Measurements from ENCODE around the gene EML5.

The EML5 gene

DNA sequence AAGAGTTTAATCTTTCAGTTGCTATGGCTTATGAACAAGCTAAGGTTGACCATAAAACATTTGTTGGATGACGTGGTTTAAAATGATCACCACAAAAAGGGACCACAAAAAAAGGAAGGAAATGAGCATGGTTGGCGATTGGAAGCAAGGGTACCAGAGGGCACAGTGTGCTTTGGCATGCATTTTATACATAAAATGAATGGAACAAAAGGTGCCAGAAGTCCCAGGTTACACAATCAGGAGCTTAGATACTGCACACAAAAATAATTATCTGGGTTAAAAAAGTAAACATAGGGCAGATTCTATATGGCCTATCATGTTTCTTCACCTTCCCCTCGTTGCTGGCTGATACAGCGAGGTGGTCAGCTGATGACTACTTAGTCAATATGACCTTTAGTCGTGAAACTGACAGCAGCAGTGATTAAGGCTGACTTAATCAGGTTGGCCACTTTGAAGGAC lies 179.2 kb downstream of the EML5 start:
- DNase-seq = no peak

DNA sequence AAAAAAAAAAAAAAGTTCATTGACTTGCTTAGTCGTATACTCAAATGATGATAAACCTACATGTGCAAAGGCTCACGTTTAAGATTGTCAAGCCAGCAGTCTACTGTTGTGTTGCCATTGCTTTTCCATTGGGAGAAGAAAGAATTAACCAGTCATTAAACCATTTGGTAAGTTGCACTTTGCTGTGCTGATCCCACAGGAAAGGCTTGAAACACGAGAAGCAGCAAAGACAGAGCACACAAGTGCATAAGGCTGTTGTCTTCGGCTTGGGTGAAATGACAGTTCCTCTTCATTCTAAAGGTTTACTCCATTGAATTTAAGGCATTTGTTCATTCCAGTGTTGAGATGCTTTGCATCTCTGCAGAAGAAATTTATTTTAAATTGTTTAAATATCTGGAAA lies 179.8 kb downstream of the EML5 start:
- no peak for DNase-seq

DNA sequence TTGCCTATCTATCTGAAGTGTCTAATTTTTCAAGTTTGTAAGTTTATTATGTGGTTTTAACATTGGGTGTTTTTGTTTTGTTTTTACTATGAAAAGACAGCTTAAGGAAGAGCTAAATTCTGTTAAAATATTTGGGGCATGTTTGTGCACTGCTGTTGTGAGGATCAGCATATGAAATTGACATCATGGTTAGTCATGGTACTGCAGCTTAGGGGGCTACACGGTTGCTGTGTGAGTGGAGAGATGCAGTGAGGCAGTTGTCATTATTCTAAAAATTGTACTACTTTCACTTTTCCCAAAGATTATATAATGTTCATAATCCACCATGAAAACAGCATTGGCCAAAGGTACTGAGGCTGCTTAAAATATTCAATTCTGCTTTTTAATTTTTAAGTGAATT lies 180.9 kb downstream of the EML5 start:
- no peak for DNase-seq

DNA sequence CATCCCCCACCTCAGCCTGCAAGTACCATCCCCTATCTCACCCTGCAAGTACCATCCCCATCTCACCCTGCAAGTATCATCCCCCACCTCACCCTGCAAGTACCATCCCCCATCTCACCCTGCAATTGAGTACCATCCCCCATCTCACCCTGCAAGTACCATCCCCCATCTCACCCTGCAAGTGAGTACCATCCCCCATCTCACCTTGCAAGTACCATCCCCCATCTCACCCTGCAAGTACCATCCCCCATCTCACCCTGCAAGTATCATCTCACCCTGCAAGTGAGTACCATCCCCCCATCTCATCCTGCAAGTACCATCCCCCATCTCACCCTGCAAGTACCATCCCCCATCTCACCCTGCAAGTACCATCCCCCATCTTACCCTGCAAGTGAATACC lies 184.9 kb downstream of the EML5 start:
- no peak for DNase-seq

DNA sequence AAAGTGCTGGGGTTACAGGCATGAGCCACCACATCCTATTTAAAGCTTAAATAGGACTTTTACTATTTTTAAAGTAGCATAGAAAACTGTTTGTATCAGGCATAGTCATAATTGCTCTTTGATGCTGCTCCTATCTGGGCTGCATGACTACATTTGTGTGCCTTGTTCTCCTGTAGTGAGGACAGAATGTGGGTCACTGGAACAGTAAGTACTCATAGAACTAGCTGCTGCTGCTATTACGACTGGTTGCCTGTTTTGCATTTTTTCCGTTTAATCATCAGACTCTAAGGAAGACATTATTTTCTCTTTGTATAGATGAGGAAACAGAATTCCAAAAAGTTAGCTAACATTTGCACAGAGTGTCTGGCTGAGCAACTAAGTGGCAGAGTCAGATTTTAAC lies 187.2 kb downstream of the EML5 start:
- no peak for DNase-seq

GRCh38 chr14:88604212-88604611 lies 188.5 kb downstream of the EML5 start:
- DNase-seq = no peak

DNA sequence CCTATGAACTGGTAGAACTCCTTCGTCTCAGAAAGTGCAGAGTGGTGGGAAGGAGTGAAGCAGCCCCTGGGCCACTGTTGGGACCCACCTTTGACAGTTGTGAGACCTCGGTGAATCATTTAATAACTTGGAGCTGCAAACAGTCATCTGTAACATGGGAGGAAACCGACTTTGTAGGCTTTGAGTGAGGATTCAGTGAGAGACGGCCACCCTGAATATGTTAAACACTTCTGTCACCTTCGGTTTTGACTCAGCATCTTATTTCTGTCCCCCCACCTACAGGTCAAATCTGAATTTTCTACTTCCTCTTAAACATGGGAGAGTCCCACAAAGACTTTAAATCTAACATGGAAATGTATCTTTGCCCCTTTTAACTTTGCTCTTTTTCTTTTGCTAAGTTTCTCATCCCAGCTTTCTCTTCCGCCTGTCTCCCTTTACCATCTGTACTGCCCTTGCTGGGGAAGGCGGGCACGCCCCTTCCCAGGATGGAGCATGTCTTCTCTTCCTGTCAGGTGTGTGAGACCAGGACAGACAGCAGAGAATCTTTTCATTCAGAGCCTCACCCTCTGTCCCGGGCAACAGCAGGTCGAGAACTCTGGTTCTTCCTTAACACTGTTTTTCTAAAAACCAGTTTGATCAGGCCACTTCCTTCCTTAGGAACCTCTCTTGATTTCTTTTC lies 192.9 kb downstream of the EML5 start:
- no peak for DNase-seq

DNA sequence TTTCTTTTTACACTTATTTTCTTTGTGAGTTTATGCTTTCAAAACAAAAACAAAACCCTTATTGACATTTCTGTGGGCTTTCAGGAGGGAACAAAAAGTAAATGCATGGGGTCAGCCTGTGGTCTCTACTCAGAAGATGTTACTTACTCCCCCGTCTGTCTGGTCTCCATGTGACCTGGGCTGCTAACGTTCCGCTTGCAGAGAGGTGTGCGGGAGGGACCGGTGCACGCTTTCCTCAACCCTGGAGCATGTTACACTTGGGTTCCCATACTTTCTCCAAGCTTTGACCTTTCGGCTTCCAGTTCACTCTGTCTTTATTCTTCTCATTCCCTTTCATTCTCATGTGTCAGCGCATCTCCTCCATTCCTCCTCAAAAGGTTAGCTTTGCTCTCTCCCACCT lies 193.4 kb downstream of the EML5 start:
- no peak for DNase-seq

- DNase-seq = no peak
Observed at GRCh38 chr14:88598097-88598675, 194.6 kb downstream of the EML5 start.

- no peak for DNase-seq
Observed at GRCh38 chr14:88597601-88598000, 195.2 kb downstream of the EML5 start.

DNA sequence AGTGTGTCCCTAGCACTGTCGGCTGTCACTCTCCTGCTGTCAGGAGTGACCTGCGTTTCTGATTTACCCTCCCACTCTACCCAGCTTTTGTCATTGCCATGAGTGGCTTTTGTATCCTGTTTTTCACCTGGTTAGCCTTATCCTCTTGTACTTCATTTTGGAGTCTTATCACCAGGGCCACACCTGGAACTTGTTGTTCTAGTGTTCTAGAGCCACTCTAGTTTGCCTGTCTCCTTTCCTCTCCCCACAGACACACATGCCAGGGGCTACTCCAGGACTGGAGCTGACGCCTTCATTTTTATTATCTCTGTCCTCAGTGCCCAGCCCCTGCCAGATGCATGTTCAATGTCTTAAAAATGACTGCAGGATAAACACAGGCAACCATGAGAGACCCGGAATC lies 195.7 kb downstream of the EML5 start:
- no peak for DNase-seq

DNA sequence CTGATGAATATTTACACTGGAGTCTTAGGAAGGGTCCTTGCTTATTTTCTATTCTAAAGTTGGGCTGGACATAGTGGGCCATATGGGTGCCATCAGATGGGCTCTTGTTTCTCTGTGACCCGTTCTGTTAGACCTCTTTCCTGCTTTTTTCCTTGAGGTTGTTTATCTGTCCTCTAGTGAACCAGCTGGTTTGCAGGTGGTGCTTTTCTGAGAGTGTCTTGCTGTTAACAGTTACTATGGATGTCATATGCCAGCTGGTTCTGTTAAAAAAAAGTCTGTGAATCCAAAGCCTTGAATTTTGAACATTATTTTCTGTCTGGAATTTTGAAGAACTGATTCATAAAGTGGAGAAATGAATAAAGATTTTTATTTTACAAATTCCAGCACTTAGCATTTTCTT lies 200.7 kb downstream of the EML5 start:
- no peak for DNase-seq

GRCh38 chr14:88590173-88590572 lies 202.6 kb downstream of the EML5 start:
- no peak for DNase-seq

DNA sequence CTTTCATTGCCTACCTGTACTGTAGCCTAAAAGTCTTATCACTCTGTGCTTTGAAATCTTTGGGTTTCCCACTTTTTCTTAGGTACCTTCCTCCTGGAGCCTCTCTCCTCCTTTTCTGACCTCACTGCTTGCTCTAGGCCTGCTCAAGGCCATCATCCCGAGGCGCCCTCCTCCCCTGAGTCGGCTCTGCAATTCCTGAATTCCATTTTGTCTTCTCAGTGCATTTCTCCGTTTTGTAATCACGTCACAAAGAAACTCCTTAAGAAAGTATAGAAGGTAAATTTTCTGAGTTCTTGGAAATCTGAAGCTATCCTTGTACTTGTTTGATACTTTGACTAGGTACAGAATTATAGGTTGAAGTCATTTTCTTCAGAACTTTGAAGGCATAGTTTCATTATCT lies 204.7 kb downstream of the EML5 start:
- DNase-seq = no peak

- no peak for DNase-seq
Observed at GRCh38 chr14:88584451-88584850, 208.3 kb downstream of the EML5 start.

- DNase-seq = no peak
Observed at GRCh38 chr14:88576222-88576621, 216.5 kb downstream of the EML5 start.

DNA sequence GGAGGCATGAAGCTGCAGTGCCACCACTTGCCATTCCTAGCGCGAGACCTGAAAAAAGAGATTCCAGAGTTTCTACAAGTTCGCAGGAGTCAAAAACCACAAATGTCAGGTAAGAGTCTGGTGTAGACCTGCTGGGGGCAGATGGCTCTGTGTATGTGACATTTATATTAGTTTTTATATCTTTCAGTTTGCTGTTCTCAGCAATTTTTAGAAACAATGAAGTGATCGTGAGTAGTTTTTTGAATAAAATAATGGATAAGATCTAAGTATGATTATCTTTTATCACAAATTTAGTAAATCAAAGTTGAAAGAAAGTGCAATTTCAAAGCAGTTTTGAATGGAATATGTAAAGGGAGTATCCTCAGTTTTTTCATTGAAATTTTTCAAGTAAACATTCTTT lies 220.6 kb downstream of the EML5 start:
- DNase-seq = no peak

DNA sequence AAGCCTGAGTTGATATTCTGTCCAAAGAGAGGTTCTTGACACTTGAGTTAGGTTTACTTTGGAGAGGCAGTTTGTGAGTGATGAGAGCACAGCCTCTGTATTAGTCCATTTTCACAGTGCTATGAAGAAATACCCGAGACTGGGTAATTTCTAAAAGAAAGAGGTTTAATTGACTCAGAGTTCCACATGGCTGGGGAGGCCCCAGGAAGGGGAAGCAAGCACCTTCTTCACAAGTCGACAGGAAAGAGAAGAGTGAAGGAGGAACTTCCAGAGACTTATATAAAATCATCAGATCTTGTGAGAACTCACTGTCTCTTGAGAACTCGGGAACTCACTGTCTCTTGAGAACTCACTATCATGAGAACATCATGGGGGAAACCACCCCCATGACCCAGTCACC lies 224.6 kb downstream of the EML5 start:
- no peak for DNase-seq

GRCh38 chr14:88565427-88565826 lies 227.3 kb downstream of the EML5 start:
- DNase-seq = no peak

- no peak for DNase-seq
Observed at GRCh38 chr14:88563845-88564244, 228.9 kb downstream of the EML5 start.

DNA sequence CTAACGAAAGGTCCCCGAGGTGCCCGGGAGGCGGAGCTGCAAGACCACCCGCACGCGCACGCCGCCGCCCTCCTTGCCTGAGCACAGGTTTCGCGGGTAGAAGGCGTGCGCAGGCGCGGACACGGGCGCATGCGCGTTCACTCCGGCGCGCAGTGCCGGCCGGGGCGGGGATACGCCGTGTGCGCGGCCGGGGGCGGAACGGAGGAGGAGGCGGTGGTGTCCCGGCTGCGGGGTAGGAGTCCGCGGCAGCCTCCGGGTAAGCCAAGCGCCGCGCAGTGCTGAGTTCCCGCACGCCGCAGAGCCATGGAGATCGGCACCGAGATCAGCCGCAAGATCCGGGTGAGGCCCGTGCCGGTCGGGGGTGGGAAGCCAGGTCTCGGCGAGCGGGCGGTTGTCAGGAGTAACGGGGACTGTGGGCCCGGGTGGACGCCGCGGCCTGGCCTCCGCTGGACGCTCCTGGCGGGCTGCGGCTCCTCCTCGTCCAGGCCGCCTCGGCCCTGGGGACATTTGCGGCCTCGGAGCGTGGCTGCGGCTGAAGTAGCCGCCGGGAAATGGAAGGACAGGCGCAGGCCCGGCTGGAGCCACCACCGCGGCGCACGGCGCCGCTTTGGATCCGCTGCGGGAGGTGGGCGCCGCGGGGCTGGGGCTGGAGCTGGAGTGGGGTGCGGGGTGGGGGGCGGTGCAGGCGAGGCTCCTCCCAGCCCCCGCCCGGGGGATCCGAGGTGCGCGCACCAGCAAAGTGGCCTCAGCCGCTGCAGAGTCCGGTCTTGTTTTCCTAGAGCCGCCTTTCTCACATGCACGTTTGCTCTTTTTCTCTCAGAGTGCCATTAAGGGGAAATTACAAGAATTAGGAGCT lies 229.7 kb downstream of the EML5 start, which contains the start of gene ZC3H14:
TSS of gene ZC3H14 (plus strand) at position 207 of the 856 bp plus-strand sequence. CDS start at position 304, 97 bp downstream.
- peak; percentile 77 for DNase-seq

DNA sequence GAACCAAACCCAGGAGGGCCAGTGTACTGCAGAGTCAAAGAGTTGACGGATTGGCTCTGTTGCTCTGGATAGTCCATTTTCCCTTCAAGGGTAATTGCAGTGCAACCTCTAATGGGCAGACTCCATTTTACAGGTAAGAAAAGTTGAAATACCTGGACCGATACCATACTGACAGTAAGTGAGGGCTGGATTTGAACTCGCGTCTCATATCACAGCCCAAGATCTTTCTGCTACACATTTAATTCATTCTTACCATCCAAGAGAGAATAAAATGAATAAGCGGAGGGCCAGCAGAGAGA lies 230.3 kb downstream of the EML5 start:
- no peak for DNase-seq
